ENCODE measurements around the gene MAVS. TPM values are rescaled to one million over a fixed set of nuclear protein-coding genes. Genes with fewer than 3 reads are reported as not detected.

MAVS gene
- total RNA-seq, 1 experiment from 2014 or later = 38.7 TPM

DNA sequence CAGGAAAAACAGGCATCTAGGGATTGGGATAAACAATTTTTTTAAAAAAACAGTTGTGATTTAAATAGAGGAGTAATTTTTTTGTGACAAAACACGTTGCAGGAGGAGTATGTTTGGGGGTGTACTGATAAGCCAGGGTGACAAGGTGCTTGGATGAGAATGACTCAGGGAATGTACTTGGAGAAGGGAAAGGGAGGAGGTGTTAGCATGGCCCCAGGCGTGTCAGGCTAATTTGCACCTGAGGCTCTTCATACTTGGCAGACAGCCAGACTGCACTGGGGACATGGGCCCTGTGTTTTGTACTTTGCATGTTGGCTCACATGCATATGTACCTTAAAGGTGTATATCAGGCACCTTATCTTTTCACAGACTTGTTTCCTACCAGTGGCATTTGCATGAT lies 65.3 kb downstream of the MAVS start:
- no peak overlapping the region for H3K4me3 ChIP-seq (ENCODE audit: low read length)
- H3K79me2 ChIP-seq (ENCODE audit: low read length) = peaks cover 90% of the 10 kb centered on the region
- no peaks in the 10 kb centered on the region for H3K27me3 ChIP-seq (ENCODE audit: low read length)
- H3K27ac ChIP-seq (ENCODE audit: low read length) = no peak overlapping the region
- peaks cover 73% of the 10 kb centered on the region for H3K36me3 ChIP-seq (ENCODE audit: low read depth, low read length)
- no peaks in the 10 kb centered on the region for H3K9me3 ChIP-seq (ENCODE audit: low read length)
- DNase-seq (no peak), ATAC-seq (no peak)
- H2AFZ ChIP-seq (ENCODE audit: low read length) = no peak overlapping the region
- ChIA-PET POLR2A (ENCODE audit: unreplicated experiment) (no interaction called here), CTCF (no interaction called here)
- no peak overlapping the region for H3K4me2 ChIP-seq (ENCODE audit: low read length)
- no TSS peak for BruUV-seq (replicated peaks)
- intact Hi-C loops (cut with micrococcal nuclease) = no loop called here
- TF ChIP-seq EZH2phosphoT487 (IDR thresholded peaks at IDR 0.05; ENCODE audit: borderline replicate concordance, low read length) (no peak), CTCF (conservative IDR thresholded peaks at IDR 0.05; ENCODE audit: low read depth, low read length) (no peak), EZH2 (IDR thresholded peaks at IDR 0.05; ENCODE audit: low read length, unreplicated experiment) (no peak)
- H4K20me1 ChIP-seq (ENCODE audit: low read length) = peaks cover 40% of the 10 kb centered on the region
- H3K9ac ChIP-seq (ENCODE audit: low read length) = no peak overlapping the region
- H3K4me1 ChIP-seq (ENCODE audit: insufficient read depth, low read length) = no peaks in the 10 kb centered on the region
- H3F3A ChIP-seq (ENCODE audit: low read length, unreplicated experiment) = peaks cover 4% of the 10 kb centered on the region
- no peaks in the 10 kb centered on the region for H3K9me2 ChIP-seq (replicated peaks; ENCODE audit: low read length)

DNA sequence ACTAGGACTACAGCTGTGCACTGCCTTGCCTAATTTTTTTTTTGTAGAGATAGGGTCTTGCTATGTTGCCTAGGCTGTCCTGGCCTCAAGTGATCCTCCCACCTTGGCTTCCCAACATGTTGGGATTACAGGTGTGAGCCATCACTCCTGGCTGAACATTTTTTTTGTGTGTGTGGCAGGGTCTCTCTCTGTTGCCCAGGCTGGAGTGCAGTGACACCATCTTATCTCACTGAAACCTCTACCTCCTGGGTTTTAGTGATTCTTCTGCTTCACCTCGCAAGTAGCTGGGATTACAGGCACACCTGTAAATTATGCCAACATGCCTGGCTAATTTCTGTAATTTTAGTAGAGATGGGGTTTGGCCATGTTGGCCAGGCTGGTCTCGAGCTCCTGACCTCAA lies 67.8 kb downstream of the MAVS start:
- H3K79me2 ChIP-seq (ENCODE audit: low read length) = peaks cover 87% of the 10 kb centered on the region
- peaks cover 32% of the 10 kb centered on the region for H4K20me1 ChIP-seq (ENCODE audit: low read length)
- no TSS peak for BruUV-seq (replicated peaks)
- H3K36me3 ChIP-seq (ENCODE audit: low read depth, low read length) = peaks cover 76% of the 10 kb centered on the region
- H3K9me3 ChIP-seq (ENCODE audit: low read length) = no peaks in the 10 kb centered on the region
- ChIA-PET POLR2A (ENCODE audit: unreplicated experiment) (no interaction called here), CTCF (interaction anchor here (0.6 kb wide), 1 partner anchor 240 kb away, joined by 3 read pairs; no protein-coding TSS in a partner anchor)
- no peaks in the 10 kb centered on the region for H3K4me1 ChIP-seq (ENCODE audit: insufficient read depth, low read length)
- DNase-seq (no peak), ATAC-seq (no peak)
- intact Hi-C loops (cut with micrococcal nuclease) = no loop called here
- no peak overlapping the region for H2AFZ ChIP-seq (ENCODE audit: low read length)
- TF ChIP-seq CTCF (conservative IDR thresholded peaks at IDR 0.05; ENCODE audit: low read depth, low read length) (no peak), EZH2phosphoT487 (IDR thresholded peaks at IDR 0.05; ENCODE audit: borderline replicate concordance, low read length) (no peak), EZH2 (IDR thresholded peaks at IDR 0.05; ENCODE audit: low read length, unreplicated experiment) (no peak)
- H3K9me2 ChIP-seq (replicated peaks; ENCODE audit: low read length) = no peaks in the 10 kb centered on the region
- H3F3A ChIP-seq (ENCODE audit: low read length, unreplicated experiment) = no peaks in the 10 kb centered on the region
- H3K4me3 ChIP-seq (ENCODE audit: low read length) = no peak overlapping the region
- H3K27me3 ChIP-seq (ENCODE audit: low read length) = no peaks in the 10 kb centered on the region
- no peak overlapping the region for H3K9ac ChIP-seq (ENCODE audit: low read length)
- H3K4me2 ChIP-seq (ENCODE audit: low read length) = no peak overlapping the region
- no peak overlapping the region for H3K27ac ChIP-seq (ENCODE audit: low read length)

GRCh38 chr20:3915691-3916090 lies 69.1 kb downstream of the MAVS start:
- no TSS peak for BruUV-seq (replicated peaks)
- no peak overlapping the region for H3K4me3 ChIP-seq (ENCODE audit: low read length)
- ATAC-seq (no peak), DNase-seq (no peak)
- no peaks in the 10 kb centered on the region for H3K9me3 ChIP-seq (ENCODE audit: low read length)
- H3K9ac ChIP-seq (ENCODE audit: low read length) = no peak overlapping the region
- no peaks in the 10 kb centered on the region for H3K27me3 ChIP-seq (ENCODE audit: low read length)
- peaks cover 23% of the 10 kb centered on the region for H4K20me1 ChIP-seq (ENCODE audit: low read length)
- intact Hi-C loops (cut with micrococcal nuclease) = no loop called here
- POLR2A ChIA-PET (ENCODE audit: unreplicated experiment) = no interaction called here
- H3K36me3 ChIP-seq (ENCODE audit: low read depth, low read length) = peaks cover 73% of the 10 kb centered on the region
- no peaks in the 10 kb centered on the region for H3K9me2 ChIP-seq (replicated peaks; ENCODE audit: low read length)
- H3K4me1 ChIP-seq (ENCODE audit: insufficient read depth, low read length) = no peaks in the 10 kb centered on the region
- no peaks in the 10 kb centered on the region for H3F3A ChIP-seq (ENCODE audit: low read length, unreplicated experiment)
- no peak overlapping the region for H3K27ac ChIP-seq (ENCODE audit: low read length)
- H3K4me2 ChIP-seq (ENCODE audit: low read length) = no peak overlapping the region
- H3K79me2 ChIP-seq (ENCODE audit: low read length) = peaks cover 78% of the 10 kb centered on the region
- no peak for TF ChIP-seq EZH2phosphoT487 (IDR thresholded peaks at IDR 0.05; ENCODE audit: borderline replicate concordance, low read length)
- TF ChIP-seq EZH2 (IDR thresholded peaks at IDR 0.05; ENCODE audit: low read length, unreplicated experiment) = no peak
- TF ChIP-seq CTCF (conservative IDR thresholded peaks at IDR 0.05; ENCODE audit: low read depth, low read length) = no peak
- no peak overlapping the region for H2AFZ ChIP-seq (ENCODE audit: low read length)
- CTCF ChIA-PET = interaction anchor here (0.5 kb wide), 1 partner anchor 1813 kb away, joined by 3 read pairs; no protein-coding TSS in a partner anchor
